HG02870 (cell line): ENCODE data around the gene OSBPL7.

Experiments
- ATAC-seq: cut with Tn5 transposase; IDR thresholded peaks from one replicate; pipeline ENCODE4 v1.9.1; 2021; ENCODE audit warnings: mild to moderate bottlenecking, moderate library complexity; ENCODE audit not compliant: unreplicated experiment

Gene OSBPL7

GRCh38 chr17:47847341-47848197 lies 26.0 kb upstream of the OSBPL7 start:
- ATAC-seq = no peak

- no peak for ATAC-seq
Observed at GRCh38 chr17:47846716-47847340, 25.2 kb upstream of the OSBPL7 start.

GRCh38 chr17:47845716-47846075 lies 24.1 kb upstream of the OSBPL7 start:
- ATAC-seq = no peak

- ATAC-seq = no peak
Observed at GRCh38 chr17:47844814-47845715, 23.5 kb upstream of the OSBPL7 start.

GRCh38 chr17:47844227-47844626 lies 22.6 kb upstream of the OSBPL7 start:
- no peak for ATAC-seq

- ATAC-seq = no peak
Observed at GRCh38 chr17:47843391-47843730, 21.8 kb upstream of the OSBPL7 start.

- ATAC-seq = no peak
Observed at GRCh38 chr17:47841488-47842291, 20.1 kb upstream of the OSBPL7 start.

- ATAC-seq = peak; percentile 80
Observed at GRCh38 chr17:47840742-47841487, 19.3 kb upstream of the OSBPL7 start, which contains the start of gene SCRN2. TSS of gene SCRN2 (minus strand) at chr17:47841273. CDS start at chr17:47840843, 430 bp downstream.

- ATAC-seq = no peak
Observed at GRCh38 chr17:47840001-47840741, 18.6 kb upstream of the OSBPL7 start.

- ATAC-seq = no peak
Observed at GRCh38 chr17:47839071-47839470, 17.5 kb upstream of the OSBPL7 start.

GRCh38 chr17:47838636-47839035 lies 17.0 kb upstream of the OSBPL7 start:
- no peak for ATAC-seq

GRCh38 chr17:47837401-47838039 lies 15.9 kb upstream of the OSBPL7 start:
- no peak for ATAC-seq

GRCh38 chr17:47836601-47837000 lies 15.0 kb upstream of the OSBPL7 start:
- ATAC-seq = no peak

GRCh38 chr17:47834756-47835155 lies 13.2 kb upstream of the OSBPL7 start:
- ATAC-seq = no peak

- no peak for ATAC-seq
Observed at GRCh38 chr17:47831934-47832327, 10.3 kb upstream of the OSBPL7 start.

GRCh38 chr17:47831003-47831933 lies 9.7 kb upstream of the OSBPL7 start, which contains the start of the genes LRRC46 and MRPL10:
TSS of gene LRRC46 (plus strand) at chr17:47831670. CDS start at chr17:47831990, 320 bp downstream.
TSS of gene MRPL10 (minus strand) at chr17:47831541. CDS start at chr17:47831511, 30 bp downstream.
- peak; percentile 79 for ATAC-seq

- ATAC-seq = no peak
Observed at GRCh38 chr17:47830396-47831002, 8.9 kb upstream of the OSBPL7 start.
